HEK293 (cell line): ENCODE data around the gene BCL11A.
A peak's percentile ranks its signal among the peaks of the same experiment; 100 is the strongest.

Experiments used
- CTCF ChIA-PET: fragments of 350-600 bp; formaldehyde crosslinking; extraction: SDS; loops from one replicate; lab custom pipeline; 2021; ENCODE audit warnings: antibody characterized with exemption; lab: Yijun Ruan, JAX
- POLR2A ChIA-PET: fragments of 300-600 bp; formaldehyde crosslinking; extraction: SDS; loops from one replicate; lab custom pipeline; 2020; ENCODE audit warnings: antibody characterized with exemption, inconsistent platforms; lab: Yijun Ruan, JAX
- H3K27ac ChIP-seq: fragments of 200-500 bp; sonication (Bioruptor generic); 2 replicates; pipeline ENCODE4 v1.5.1; 2014; ENCODE audit warnings: low read depth, low read length, control low read depth, inconsistent platforms; ENCODE audit errors: extremely low read depth
- H3K36me3 ChIP-seq, 2 experiments: fragments of 200-500 bp in 1 of 2; sonication (Bioruptor generic) in 1 of 2; 1 replicate in 1 of 2; 2 replicates in 1 of 2; pipeline ENCODE4 v1.5.1; 2014 to 2017; ENCODE audit warnings: inconsistent platforms in 2 of 2, low read length in 2 of 2; ENCODE audit not compliant: control insufficient read depth in 2 of 2, insufficient read depth in 1 of 2
- H3K4me1 ChIP-seq: fragments of 200-500 bp; sonication (Bioruptor generic); 2 replicates; pipeline ENCODE4 v1.5.1; 2014; ENCODE audit warnings: mild to moderate bottlenecking, low read length, inconsistent platforms; ENCODE audit not compliant: control insufficient read depth, insufficient read depth
- H3K4me3 ChIP-seq: 2 replicates; pipeline ENCODE4 v1.5.1; 2011; ENCODE audit warnings: low read depth, mild to moderate bottlenecking, control low read depth, low read length, moderate library complexity
- H3K9me3 ChIP-seq: fragments of 200-500 bp; sonication (Bioruptor generic); 2 replicates; pipeline ENCODE4 v1.5.1; 2014; ENCODE audit warnings: low read depth, low read length, inconsistent platforms; ENCODE audit not compliant: control insufficient read depth, insufficient read depth
- SCRT2 ChIP-seq: fragments of 450-650 bp; formaldehyde crosslinking; IDR thresholded peaks from 2 replicates; pipeline ENCODE4 v1.5.1; 2016; ENCODE audit warnings: missing biosample characterization, missing genetic modification characterization
- ZNF202 ChIP-seq: fragments of 450-650 bp; formaldehyde crosslinking; IDR thresholded peaks from 2 replicates; pipeline ENCODE4 v1.5.1; 2016; ENCODE audit warnings: missing biosample characterization, missing genetic modification characterization, borderline replicate concordance
- ZNF302 ChIP-seq: fragments of 450-650 bp; formaldehyde crosslinking; IDR thresholded peaks from 2 replicates; pipeline ENCODE4 v1.5.1; 2016; ENCODE audit warnings: missing biosample characterization, missing genetic modification characterization, low read depth
- ZNF585B ChIP-seq: fragments of 450-650 bp; formaldehyde crosslinking; IDR thresholded peaks from 2 replicates; pipeline ENCODE4 v1.5.1; 2016; ENCODE audit warnings: missing biosample characterization, missing genetic modification characterization
- ZNF664 ChIP-seq: fragments of 450-650 bp; formaldehyde crosslinking; IDR thresholded peaks from 2 replicates; pipeline ENCODE4 v1.5.1; 2016; ENCODE audit warnings: missing biosample characterization, missing genetic modification characterization
- TF ChIP-seq, protein P1 (sequence below): fragments of 450-650 bp; formaldehyde crosslinking; IDR thresholded peaks from 2 replicates; pipeline ENCODE4 v1.5.1; 2016; ENCODE audit warnings: missing biosample characterization, missing genetic modification characterization
- TF ChIP-seq, protein P2 (sequence below): fragments of 450-650 bp; formaldehyde crosslinking; IDR thresholded peaks from 2 replicates; pipeline ENCODE4 v1.5.1; 2017; ENCODE audit warnings: missing biosample characterization, missing genetic modification characterization
- TF ChIP-seq, protein P3 (sequence below): fragments of 450-650 bp; formaldehyde crosslinking; IDR thresholded peaks from 2 replicates; pipeline ENCODE4 v1.5.1; 2017; ENCODE audit warnings: missing biosample characterization, missing genetic modification characterization

Gene BCL11A

GRCh38 chr2:60447943-60448342 is 105.5 kb downstream of the BCL11A start (continued):
- TF ChIP-seq, protein P1, sequence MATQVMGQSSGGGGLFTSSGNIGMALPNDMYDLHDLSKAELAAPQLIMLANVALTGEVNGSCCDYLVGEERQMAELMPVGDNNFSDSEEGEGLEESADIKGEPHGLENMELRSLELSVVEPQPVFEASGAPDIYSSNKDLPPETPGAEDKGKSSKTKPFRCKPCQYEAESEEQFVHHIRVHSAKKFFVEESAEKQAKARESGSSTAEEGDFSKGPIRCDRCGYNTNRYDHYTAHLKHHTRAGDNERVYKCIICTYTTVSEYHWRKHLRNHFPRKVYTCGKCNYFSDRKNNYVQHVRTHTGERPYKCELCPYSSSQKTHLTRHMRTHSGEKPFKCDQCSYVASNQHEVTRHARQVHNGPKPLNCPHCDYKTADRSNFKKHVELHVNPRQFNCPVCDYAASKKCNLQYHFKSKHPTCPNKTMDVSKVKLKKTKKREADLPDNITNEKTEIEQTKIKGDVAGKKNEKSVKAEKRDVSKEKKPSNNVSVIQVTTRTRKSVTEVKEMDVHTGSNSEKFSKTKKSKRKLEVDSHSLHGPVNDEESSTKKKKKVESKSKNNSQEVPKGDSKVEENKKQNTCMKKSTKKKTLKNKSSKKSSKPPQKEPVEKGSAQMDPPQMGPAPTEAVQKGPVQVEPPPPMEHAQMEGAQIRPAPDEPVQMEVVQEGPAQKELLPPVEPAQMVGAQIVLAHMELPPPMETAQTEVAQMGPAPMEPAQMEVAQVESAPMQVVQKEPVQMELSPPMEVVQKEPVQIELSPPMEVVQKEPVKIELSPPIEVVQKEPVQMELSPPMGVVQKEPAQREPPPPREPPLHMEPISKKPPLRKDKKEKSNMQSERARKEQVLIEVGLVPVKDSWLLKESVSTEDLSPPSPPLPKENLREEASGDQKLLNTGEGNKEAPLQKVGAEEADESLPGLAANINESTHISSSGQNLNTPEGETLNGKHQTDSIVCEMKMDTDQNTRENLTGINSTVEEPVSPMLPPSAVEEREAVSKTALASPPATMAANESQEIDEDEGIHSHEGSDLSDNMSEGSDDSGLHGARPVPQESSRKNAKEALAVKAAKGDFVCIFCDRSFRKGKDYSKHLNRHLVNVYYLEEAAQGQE = no peak

DNA sequence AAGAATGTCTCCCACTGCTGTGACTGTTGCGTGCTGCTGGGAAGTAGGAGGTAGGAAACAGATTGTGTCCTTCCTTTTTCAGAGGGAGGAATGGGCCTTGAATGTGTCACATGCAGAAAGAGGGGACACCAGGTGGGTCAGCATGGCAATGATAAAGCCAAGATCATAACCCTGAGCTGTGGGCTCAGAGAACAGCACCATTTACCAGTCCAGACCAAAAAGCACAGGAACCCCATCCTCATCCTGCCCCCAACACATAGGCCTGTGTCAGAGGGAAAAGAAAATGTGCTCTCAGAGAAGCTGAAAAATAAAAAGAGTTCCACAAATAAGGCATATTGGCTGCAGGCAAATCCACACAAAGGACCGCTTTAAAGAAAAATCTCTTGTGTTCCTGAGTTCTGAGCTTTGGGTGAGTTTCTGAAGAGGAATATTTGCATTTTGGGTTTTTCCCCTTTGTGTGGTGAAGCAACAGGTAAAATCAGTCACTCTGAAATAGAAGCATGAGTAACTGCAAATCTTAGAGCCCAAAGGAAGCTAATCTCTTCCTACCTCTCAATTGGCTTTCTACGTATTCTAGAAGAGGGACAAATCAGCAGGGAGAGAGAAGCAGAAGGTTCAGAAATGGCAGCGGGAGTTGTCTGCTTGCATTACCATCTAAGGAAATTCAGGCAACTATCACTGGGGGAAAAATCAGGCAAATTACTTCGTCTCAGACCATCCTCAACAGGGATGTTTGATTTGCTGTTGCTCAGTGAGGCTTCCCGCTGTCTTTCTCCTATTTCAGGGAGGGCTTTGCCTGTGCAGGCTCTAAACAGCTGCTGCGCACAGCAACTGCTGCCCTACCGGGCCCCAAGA is 106.8 kb downstream of the BCL11A start:
- Histone ChIP-seq H3K9me3 (no peaks in the 10 kb centered on the region), H3K4me1 (no peaks in the 10 kb centered on the region), H3K36me3 (no peaks in the 10 kb centered on the region), H3K27ac (no peak overlapping the region), H3K4me3 (no peak overlapping the region)
- no peak for TF ChIP-seq ZNF302 (tag by site-specific recombination)
- TF ChIP-seq SCRT2 (tag by site-specific recombination) = peak; percentile 88
- ChIA-PET POLR2A (no interaction called here), CTCF (interaction anchor here (0.5 kb wide), 1 partner anchor 58 kb away, joined by 3 read pairs; no protein-coding TSS in a partner anchor)

GRCh38 chr2:60445684-60446179 is 107.7 kb downstream of the BCL11A start:
- POLR2A ChIA-PET = no interaction called here

GRCh38 chr2:60442608-60443007 is 110.8 kb downstream of the BCL11A start:
- no peak overlapping the region for H3K4me3 ChIP-seq
- peaks cover 7% of the 10 kb centered on the region; the same call in 1 of the 2 replicates for H3K4me1 ChIP-seq
- H3K9me3 ChIP-seq = no peaks in the 10 kb centered on the region
- H3K27ac ChIP-seq = no peak overlapping the region
- TF ChIP-seq, protein P2, sequence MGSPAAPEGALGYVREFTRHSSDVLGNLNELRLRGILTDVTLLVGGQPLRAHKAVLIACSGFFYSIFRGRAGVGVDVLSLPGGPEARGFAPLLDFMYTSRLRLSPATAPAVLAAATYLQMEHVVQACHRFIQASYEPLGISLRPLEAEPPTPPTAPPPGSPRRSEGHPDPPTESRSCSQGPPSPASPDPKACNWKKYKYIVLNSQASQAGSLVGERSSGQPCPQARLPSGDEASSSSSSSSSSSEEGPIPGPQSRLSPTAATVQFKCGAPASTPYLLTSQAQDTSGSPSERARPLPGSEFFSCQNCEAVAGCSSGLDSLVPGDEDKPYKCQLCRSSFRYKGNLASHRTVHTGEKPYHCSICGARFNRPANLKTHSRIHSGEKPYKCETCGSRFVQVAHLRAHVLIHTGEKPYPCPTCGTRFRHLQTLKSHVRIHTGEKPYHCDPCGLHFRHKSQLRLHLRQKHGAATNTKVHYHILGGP (tag by site-specific recombination) = no peak
- TF ChIP-seq ZNF585B = no peak
- H3K36me3 ChIP-seq = no peaks in the 10 kb centered on the region
- ChIA-PET CTCF (interaction anchor here (0.8 kb wide), 1 partner anchor 11 kb away, joined by 3 read pairs; no protein-coding TSS in a partner anchor), POLR2A (no interaction called here)

More at GRCh38 chr2:60445684-60446179, 107.7 kb downstream of the BCL11A start:
- Histone ChIP-seq H3K27ac (no peak overlapping the region), H3K9me3 (no peaks in the 10 kb centered on the region), H3K4me1 (no peaks in the 10 kb centered on the region), H3K4me3 (no peak overlapping the region), H3K36me3 (no peaks in the 10 kb centered on the region)
- no peak for TF ChIP-seq ZNF202 (tag by site-specific recombination)
- TF ChIP-seq, protein P3, sequence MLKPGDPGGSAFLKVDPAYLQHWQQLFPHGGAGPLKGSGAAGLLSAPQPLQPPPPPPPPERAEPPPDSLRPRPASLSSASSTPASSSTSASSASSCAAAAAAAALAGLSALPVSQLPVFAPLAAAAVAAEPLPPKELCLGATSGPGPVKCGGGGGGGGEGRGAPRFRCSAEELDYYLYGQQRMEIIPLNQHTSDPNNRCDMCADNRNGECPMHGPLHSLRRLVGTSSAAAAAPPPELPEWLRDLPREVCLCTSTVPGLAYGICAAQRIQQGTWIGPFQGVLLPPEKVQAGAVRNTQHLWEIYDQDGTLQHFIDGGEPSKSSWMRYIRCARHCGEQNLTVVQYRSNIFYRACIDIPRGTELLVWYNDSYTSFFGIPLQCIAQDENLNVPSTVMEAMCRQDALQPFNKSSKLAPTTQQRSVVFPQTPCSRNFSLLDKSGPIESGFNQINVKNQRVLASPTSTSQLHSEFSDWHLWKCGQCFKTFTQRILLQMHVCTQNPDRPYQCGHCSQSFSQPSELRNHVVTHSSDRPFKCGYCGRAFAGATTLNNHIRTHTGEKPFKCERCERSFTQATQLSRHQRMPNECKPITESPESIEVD (tag by site-specific recombination) = peak; percentile 96
- TF ChIP-seq ZNF664 (tag by site-specific recombination) = peak; percentile 89
- CTCF ChIA-PET = no interaction called here
